Mesothelial cell of epicardium (in vitro differentiated cells): ENCODE data around the gene TBX1. TPM values are rescaled to one million over a fixed set of nuclear protein-coding genes. Genes with fewer than 3 reads are reported as not detected.

Experiments
- DNase-seq, 2 experiments: peaks; one replicate each; pipeline ENCODE4 v3.0.0; 2021; ENCODE audit warnings: low spot score in 2 of 2; ENCODE audit not compliant: unreplicated experiment in 2 of 2
- H3K27ac Mint-ChIP-seq: 2 replicates; pipeline ENCODE4 v1.8.0; 2021; ENCODE audit warnings: mixed read lengths
- H3K27me3 Mint-ChIP-seq: 2 replicates; pipeline ENCODE4 v1.8.0; 2021; ENCODE audit warnings: low read depth, mixed read lengths
- H3K36me3 Mint-ChIP-seq: 2 replicates; pipeline ENCODE4 v1.8.0; 2021; ENCODE audit warnings: mixed read lengths
- H3K4me1 Mint-ChIP-seq: 2 replicates; pipeline ENCODE4 v1.8.0; 2021; ENCODE audit warnings: mixed read lengths
- H3K4me3 Mint-ChIP-seq: 2 replicates; pipeline ENCODE4 v1.8.0; 2021; ENCODE audit warnings: mild to moderate bottlenecking, moderate library complexity, mixed read lengths
- H3K9me3 Mint-ChIP-seq: 2 replicates; pipeline ENCODE4 v1.8.0; 2021; ENCODE audit warnings: mixed read lengths
- CTCF ChIP-seq: fragments of 200-600 bp; sonication (generic); IDR thresholded peaks from one replicate; pipeline ENCODE4 v1.5.0; 2021; ENCODE audit warnings: antibody characterized with exemption; ENCODE audit not compliant: unreplicated experiment
- total RNA-seq: library from RNA; stranded (reverse); gene quantifications from 3 replicates; pipeline ENCODE4 v1.2.1, GENCODE V29; 2021

Gene TBX1
- total RNA-seq, 1 donor from 2014 or later = 0.45 TPM

GRCh38 chr22:19785461-19786263 is 25.1 kb downstream of the TBX1 start:
- TF ChIP-seq CTCF = no peak
- Mint-ChIP-seq H3K27ac (no peak overlapping the region), H3K9me3 (peaks cover 14% of the 10 kb centered on the region), H3K27me3 (peaks cover 4% of the 10 kb centered on the region), H3K4me3 (no peak overlapping the region), H3K4me1 (no peaks in the 10 kb centered on the region), H3K36me3 (peaks cover 14% of the 10 kb centered on the region)
- DNase-seq = no peak

GRCh38 chr22:19786264-19786585 is 25.6 kb downstream of the TBX1 start:
- Mint-ChIP-seq H3K9me3 (peaks cover 17% of the 10 kb centered on the region), H3K27ac (no peak overlapping the region), H3K4me1 (no peaks in the 10 kb centered on the region), H3K4me3 (no peak overlapping the region), H3K36me3 (peaks cover 18% of the 10 kb centered on the region), H3K27me3 (peaks cover 4% of the 10 kb centered on the region)
- DNase-seq = no peak
- TF ChIP-seq CTCF = no peak

- Mint-ChIP-seq H3K27me3 (no peaks in the 10 kb centered on the region), H3K4me3 (no peak overlapping the region), H3K36me3 (peaks cover 27% of the 10 kb centered on the region), H3K9me3 (peaks cover 21% of the 10 kb centered on the region), H3K4me1 (no peaks in the 10 kb centered on the region), H3K27ac (no peak overlapping the region)
- DNase-seq = no peak
- TF ChIP-seq CTCF = no peak
These were observed 26.6 kb downstream of the TBX1 start for GRCh38 chr22:19786959-19787848.

GRCh38 chr22:19787849-19788141 is 27.2 kb downstream of the TBX1 start:
- H3K4me1 Mint-ChIP-seq = no peaks in the 10 kb centered on the region
- no peaks in the 10 kb centered on the region for H3K27me3 Mint-ChIP-seq
- H3K4me3 Mint-ChIP-seq = no peak overlapping the region
- H3K9me3 Mint-ChIP-seq = peaks cover 27% of the 10 kb centered on the region
- DNase-seq = no peak
- no peak overlapping the region for H3K27ac Mint-ChIP-seq
- H3K36me3 Mint-ChIP-seq = peaks cover 33% of the 10 kb centered on the region
- no peak for TF ChIP-seq CTCF

- Mint-ChIP-seq H3K4me1 (no peaks in the 10 kb centered on the region), H3K4me3 (no peak overlapping the region), H3K27me3 (no peaks in the 10 kb centered on the region), H3K9me3 (peaks cover 34% of the 10 kb centered on the region), H3K36me3 (peaks cover 39% of the 10 kb centered on the region), H3K27ac (no peak overlapping the region)
- no peak for TF ChIP-seq CTCF
- no peak for DNase-seq
These were observed 28.2 kb downstream of the TBX1 start for GRCh38 chr22:19788661-19789225.
